T47D (cell line): ENCODE results near the gene TSPAN18.

Experiments
- DNase-seq, 2 experiments: peaks; one replicate each; pipeline versions ENCODE4 v3.0.0 to v3.0.0-alpha.2; 2011 to 2012; ENCODE audit warnings: low read depth in 1 of 2, low spot score in 1 of 2
- JUND ChIP-seq: IDR thresholded peaks from 2 replicates; pipeline ENCODE4 v1.6.1; 2012; ENCODE audit warnings: low read depth
- in situ Hi-C: cut with HindIII; loops from 2 replicates; pipeline ENCODE4 v1.10.0; 2016; ENCODE audit warnings: low sequenced_read_pairs, low pct_unique_long_range_greater_than_20kb

TSPAN18 gene

DNA sequence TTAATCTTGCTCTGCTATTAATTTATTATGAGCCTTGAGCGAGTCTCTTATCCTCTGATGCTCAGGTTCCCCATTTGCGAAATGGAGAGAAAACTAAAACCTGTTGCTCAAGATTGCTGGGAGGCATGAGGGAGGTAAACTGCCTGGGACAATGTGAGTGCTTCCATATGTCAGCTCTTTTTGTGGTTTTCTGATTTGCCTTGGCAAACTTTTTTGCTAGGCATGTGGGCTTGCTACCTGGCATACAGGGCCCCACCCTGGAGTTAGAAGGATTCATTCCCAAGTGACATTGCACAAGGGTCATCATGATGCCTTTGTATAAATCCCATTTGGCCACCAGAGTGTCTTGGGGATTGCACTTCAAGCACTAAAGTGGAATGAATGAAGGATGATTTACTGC lies 22.4 kb downstream of the TSPAN18 start:
- in situ Hi-C loops: no loop called here
- peak in 1 of 2 experiments; percentile 30 for DNase-seq
- no peak for TF ChIP-seq JUND

DNA sequence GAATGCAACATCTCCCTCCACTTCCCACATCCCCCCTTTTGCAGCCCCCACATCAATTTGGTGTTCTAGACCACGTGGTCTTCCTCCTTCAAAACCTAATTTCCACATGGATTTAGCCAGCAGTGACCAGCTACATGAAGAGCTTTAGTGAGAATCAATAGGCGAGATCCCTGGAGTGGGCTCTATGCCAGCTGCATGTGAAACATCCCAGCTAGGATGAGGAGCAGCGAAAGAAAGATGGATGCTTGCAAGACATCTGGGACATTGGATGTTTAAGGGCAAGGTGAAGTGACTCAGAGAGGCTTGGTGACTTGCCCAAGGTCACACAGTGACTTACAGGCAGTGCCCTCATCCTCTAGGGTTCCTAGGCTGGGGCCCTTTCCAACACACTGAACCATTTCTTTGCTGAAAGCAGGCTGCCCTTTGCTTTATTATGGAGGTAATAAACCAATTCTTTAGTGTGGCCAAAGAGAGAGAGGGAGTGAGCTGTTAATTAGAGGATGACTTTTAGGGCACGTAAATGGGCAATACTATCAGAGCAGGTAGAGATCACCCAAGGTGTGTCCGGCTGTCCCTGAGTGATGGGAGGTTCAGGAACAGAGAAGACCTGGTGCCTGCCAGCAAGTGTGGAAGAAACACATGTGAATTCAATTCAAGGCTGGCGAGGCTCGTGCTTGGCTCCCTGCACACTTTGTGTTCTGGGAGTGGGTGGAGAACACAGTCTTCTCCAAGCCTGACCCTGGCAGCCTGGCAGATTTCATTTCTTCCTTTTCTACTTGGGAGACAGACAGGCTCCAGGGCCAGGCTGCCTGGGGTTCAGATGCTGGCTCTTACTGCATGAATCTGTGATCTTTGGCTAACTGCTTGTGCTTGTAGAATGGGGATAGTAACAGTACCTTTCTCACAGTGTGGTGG lies 24.0 kb downstream of the TSPAN18 start:
- TF ChIP-seq JUND: no peak
- DNase-seq: no peak
- in situ Hi-C loops: no loop called here

DNA sequence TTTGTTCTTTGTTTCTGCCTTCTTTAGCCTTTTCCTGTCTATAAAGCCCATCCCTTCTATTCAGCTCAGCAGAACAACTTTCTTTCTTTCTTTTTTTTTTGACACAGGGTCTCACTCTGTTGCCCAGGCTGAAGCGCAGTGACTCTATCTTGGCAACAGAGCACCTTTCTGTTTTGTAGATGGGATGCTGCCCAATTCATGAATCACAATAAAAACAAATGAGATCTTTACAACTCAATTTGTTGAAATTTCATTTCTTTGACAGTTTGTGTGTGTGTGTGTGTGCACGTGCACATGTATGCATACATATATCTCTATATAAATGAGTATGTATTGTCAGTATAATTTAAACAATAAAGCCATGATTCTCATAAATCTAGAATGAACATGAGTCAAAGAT lies 25.5 kb downstream of the TSPAN18 start:
- no peak for TF ChIP-seq JUND
- no peak for DNase-seq
- in situ Hi-C loops: no loop called here

DNA sequence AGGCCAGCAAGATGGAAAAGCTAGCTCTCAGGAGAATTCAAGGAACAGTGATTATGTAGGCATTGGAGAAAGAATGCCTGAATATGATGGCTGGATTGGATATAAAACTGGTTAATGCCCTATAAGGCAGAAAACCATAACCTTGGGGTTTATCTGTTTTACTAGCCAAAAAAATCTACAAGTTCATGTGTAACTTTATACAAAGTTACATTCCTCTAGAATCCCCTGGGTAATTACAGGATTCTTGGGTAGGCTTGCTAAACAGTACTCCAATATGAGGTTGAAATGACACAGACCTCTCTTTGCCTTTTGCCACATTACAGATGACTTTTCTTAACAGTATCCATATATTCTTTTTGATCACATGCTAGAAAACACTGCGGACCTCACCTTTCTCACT lies 26.0 kb downstream of the TSPAN18 start:
- in situ Hi-C loops: no loop called here
- DNase-seq: no peak
- no peak for TF ChIP-seq JUND

DNA sequence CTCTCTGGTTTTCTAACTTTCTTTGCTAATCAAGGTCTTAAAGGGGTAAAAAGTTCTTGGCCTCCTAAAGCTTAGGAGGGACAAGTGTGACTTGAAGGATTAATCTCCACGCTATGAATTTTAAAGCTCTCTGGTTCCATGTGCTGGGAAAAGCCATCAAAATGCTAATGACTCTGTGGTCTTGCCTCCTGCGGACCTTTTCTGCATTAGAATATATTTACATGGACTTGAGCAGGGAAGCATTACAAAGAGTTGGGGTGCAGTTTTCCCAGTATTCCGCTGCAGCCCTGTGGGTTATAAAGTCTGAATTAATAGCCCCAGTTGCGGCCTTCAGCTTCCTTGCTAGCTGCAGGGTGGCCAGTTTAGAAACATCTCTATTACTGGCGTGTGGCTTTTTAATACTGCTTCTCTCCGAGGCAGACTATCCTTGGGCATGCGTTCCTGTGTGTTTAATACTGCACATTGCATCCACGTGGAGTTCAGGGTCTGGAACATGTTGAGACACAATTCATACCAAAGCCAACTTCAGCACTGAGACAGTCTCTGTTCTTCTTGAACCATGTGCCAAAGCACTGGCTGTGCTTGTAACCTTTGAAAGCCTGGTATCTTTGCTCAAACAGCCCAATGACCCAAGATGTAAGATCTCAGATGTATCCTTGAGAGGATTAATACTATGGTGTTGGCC lies 27.3 kb downstream of the TSPAN18 start:
- no peak for DNase-seq
- TF ChIP-seq JUND: no peak
- in situ Hi-C loops: no loop called here

GRCh38 chr11:44754876-44755555 lies 28.3 kb downstream of the TSPAN18 start:
- in situ Hi-C loops: no loop called here

DNA sequence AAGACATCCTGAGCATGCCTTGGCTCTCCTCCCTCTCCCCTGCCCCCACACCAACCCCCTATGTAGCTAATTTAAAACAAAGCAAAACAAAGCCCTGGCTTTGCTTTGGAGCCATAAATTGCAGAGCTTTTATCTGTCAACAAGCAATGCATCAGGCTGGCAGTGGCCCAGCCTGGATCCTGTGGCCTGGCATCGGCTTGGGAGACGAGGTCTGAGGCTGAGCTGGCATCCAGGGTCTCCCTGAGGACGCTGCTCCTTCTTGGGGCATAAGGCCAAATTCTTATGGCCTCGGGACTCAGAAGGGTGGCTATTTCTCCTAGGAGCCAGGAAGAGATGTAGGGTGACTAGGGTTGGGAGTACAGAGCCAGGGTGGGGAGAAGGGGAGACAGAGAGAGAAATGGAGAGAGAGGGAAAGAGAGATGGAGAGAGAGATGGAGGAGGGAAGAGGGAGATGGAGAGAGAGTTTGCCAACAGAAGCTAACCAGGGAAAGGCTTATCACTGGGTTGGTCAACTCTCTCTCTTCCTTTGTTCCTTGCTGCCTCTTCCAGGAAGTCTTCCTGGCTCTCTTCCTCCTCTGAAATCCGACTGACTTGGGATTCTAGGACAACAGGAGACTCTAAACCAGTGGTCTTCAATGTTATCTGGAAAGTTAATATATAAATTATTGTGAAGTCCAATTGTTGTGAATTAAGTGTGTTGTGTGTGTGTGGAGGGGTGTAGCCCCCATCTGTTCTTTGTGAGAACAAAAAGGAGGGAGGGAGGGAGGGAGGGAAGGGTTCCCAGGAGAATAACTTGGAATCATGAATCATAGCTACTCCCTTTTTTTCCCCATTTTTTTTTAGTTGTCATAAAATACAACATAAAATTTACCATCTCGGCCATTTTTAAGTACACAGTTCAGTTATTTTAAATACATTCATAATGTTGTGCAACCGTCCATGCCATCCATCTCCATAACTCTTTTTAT lies 29.1 kb downstream of the TSPAN18 start:
- no peak for DNase-seq
- in situ Hi-C loops: no loop called here
- TF ChIP-seq JUND: no peak

More at GRCh38 chr11:44754876-44755555, 28.3 kb downstream of the TSPAN18 start:
- TF ChIP-seq JUND: no peak
- DNase-seq: no peak

GRCh38 chr11:44758983-44759382 lies 32.2 kb downstream of the TSPAN18 start:
- no peak for DNase-seq
- in situ Hi-C loops: no loop called here
- no peak for TF ChIP-seq JUND

DNA sequence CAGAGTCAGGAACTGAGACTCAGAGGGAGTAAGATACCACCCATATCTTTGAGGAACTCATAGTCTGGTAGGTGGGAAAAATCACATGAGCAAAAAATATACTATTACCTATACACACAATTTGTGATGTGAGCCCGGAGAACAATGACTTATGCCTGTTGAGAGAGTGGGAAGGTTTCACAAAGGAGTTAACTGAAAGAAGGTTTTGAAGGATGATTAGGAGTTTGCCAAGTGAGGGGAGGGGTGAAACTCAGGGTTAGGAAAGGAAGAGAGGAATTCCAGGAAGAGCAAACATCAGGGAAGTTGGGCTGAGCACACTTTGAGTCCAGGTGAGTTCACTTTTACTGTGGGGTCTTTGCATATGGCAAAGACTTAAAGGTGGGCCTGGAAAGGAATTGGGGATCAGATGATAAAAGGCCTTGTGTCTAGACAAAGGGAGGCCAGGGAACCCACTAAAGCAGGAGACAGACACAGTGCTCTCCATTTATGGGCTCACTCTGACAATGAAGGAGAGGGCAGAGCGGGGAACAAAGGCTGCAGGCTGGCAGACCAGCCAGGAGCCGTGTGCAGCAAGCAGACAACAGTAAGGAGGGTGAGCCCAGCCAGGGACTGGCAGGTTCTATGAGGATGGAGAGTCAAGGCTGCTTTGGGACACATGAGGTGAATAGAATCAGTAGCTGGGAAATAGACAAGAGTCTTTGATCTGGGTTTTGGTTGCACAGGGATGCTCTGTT lies 33.1 kb downstream of the TSPAN18 start:
- DNase-seq: no peak
- in situ Hi-C loops: no loop called here
- no peak for TF ChIP-seq JUND

GRCh38 chr11:44760477-44760872 lies 33.7 kb downstream of the TSPAN18 start:
- TF ChIP-seq JUND: no peak
- in situ Hi-C loops: no loop called here
- DNase-seq: no peak

GRCh38 chr11:44760917-44761550 lies 34.3 kb downstream of the TSPAN18 start:
- no peak for DNase-seq
- TF ChIP-seq JUND: no peak
- in situ Hi-C loops: no loop called here
